Measurements from ENCODE around the gene SNX30. TPM values are rescaled to one million over a fixed set of nuclear protein-coding genes. Genes with fewer than 3 reads are reported as not detected.

Gene SNX30
- total RNA-seq, 4 donors from 2014 or later = 4.8 to 10.2 (median 9.3) TPM

DNA sequence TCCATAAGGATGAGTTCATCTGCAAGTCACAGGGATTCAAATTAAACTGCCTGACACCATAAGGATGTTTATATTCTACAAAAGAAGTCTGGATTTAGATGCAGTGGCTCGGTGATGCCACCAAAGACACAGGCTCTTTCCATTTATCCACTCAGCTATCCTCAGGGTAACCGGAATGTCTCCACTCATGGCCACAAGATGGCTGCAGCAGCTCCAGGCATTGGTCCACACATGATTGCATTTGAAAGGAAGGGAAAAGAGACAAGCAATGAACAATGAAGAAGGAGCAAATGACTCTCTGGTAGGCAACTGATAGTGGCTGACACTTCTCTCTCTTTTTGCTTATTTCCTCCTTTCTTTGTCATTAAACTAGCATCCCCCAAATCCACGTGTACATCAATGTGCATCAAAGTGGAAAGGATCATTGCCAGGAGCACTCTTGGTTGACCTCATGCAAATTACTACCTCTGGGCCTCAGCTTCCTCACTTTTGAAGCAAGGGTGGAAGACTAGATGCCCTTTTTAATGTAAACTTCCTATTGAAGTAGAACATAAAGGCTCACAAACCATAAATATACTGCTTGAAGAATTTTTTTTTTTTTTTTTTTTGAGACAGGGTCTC lies 7.2 kb upstream of the SNX30 start:
- TF ChIP-seq, protein P1, sequence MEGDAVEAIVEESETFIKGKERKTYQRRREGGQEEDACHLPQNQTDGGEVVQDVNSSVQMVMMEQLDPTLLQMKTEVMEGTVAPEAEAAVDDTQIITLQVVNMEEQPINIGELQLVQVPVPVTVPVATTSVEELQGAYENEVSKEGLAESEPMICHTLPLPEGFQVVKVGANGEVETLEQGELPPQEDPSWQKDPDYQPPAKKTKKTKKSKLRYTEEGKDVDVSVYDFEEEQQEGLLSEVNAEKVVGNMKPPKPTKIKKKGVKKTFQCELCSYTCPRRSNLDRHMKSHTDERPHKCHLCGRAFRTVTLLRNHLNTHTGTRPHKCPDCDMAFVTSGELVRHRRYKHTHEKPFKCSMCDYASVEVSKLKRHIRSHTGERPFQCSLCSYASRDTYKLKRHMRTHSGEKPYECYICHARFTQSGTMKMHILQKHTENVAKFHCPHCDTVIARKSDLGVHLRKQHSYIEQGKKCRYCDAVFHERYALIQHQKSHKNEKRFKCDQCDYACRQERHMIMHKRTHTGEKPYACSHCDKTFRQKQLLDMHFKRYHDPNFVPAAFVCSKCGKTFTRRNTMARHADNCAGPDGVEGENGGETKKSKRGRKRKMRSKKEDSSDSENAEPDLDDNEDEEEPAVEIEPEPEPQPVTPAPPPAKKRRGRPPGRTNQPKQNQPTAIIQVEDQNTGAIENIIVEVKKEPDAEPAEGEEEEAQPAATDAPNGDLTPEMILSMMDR (IDR thresholded peaks at IDR 0.05) = no peak
- no peak for TF ChIP-seq POLR2A (IDR thresholded peaks at IDR 0.05)
- Histone ChIP-seq H3K27me3 (no peaks in the 10 kb centered on the region), H3K27ac (no peak overlapping the region), H3K36me3 (no peaks in the 10 kb centered on the region), H3K4me3 (no peak overlapping the region), H3K4me1 (no peaks in the 10 kb centered on the region), H3K9me3 (no peaks in the 10 kb centered on the region)
- intact Hi-C loops (cut with DNase I) = no loop called here
- WGBS, 2 donors = 78 to 84% methylated on average over 3 of the region's 3 CpGs
- DNase-seq = no peak

DNA sequence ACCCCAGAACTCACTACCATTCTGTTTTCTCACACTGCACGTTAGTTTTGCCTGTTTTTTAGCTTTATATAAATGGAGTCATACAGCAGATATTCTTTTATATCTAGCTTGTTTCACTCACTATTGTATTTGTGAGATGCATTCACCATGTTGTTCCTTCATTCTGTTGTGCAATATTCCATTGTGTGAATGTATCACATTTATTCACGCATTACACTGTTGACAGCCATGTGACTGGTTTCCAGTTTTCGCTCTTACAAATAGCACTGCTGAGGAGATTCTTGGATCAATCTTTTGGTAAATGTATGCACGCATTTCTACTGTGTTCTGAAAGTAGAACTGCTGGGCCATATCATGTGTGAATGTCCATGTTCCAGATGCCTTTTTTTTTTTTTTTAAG lies 6.4 kb upstream of the SNX30 start:
- H3K27ac ChIP-seq = no peak overlapping the region
- H3K9me3 ChIP-seq = no peaks in the 10 kb centered on the region
- H3K27me3 ChIP-seq = no peaks in the 10 kb centered on the region
- intact Hi-C loops (cut with DNase I) = no loop called here
- H3K4me3 ChIP-seq = no peak overlapping the region
- WGBS, 2 donors = 68 to 78% methylated on average over 4 of the region's 4 CpGs
- H3K36me3 ChIP-seq = no peaks in the 10 kb centered on the region
- peaks cover 0 to under 1% (median 0%) of the 10 kb centered on the region in 3 donors for H3K4me1 ChIP-seq
- DNase-seq = no peak
- no peak for TF ChIP-seq POLR2A (IDR thresholded peaks at IDR 0.05)
- TF ChIP-seq, protein P1 (IDR thresholded peaks at IDR 0.05) = no peak

DNA sequence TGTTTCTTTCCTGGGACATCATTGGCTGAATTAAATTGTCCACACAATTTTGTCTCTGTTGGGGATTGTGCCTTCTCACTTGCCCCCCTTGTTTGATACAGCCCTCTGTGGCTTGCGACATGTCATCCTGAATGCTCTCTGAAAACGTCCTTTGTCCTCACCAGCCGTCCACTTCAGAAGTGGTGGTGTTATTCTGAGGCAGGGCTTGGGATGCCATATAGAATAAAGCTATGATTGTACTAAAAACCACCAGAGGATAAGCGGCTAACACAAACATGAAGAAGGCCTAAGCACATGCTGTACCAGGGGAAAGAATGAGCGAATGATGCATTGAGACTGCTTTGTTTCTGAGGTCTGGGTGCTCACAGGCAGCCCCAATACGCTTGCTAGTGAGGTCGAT lies 3.5 kb upstream of the SNX30 start:
- H3K4me3 ChIP-seq = no peak overlapping the region
- peak overlapping the region in 1 of 4 donors; percentile 13 for H3K27ac ChIP-seq
- H3K9me3 ChIP-seq = no peaks in the 10 kb centered on the region
- H3K36me3 ChIP-seq = no peaks in the 10 kb centered on the region
- intact Hi-C loops (cut with DNase I) = no loop called here
- H3K27me3 ChIP-seq = no peaks in the 10 kb centered on the region
- peaks cover 6 to 24% (median 18%) of the 10 kb centered on the region in 3 donors for H3K4me1 ChIP-seq
- TF ChIP-seq, protein P1 (IDR thresholded peaks at IDR 0.05) = no peak
- TF ChIP-seq POLR2A (IDR thresholded peaks at IDR 0.05) = no peak
- no peak for DNase-seq
- WGBS, 2 donors = 84 to 98% methylated on average over 5 to 7 of the region's 7 CpGs

DNA sequence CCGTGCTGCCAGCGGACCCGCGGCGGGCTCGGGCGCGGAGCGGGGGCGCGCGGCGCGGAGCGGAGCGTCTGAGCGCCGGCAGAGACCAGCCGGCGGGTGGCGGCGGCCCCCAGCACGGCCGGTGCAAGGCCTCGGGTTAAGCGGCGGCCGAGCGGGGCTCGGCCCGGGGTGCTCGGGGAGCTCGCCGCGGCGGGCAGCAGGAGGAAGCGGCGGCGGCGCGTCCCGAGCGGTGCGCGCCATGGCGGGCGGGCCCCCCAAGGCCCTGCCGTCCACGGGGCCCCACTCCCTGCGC lies 150 bp downstream of the SNX30 start:
- Histone ChIP-seq H3K4me3 (peak overlapping the region; percentile 78 to 97 (median 92)), H3K9me3 (no peaks in the 10 kb centered on the region), H3K27me3 (no peaks in the 10 kb centered on the region), H3K27ac (peak overlapping the region; percentile 80 to 90 (median 87)), H3K4me1 (peaks cover 29 to 60% (median 43%) of the 10 kb centered on the region in 3 donors), H3K36me3 (no peaks in the 10 kb centered on the region)
- TF ChIP-seq, protein P1 (IDR thresholded peaks at IDR 0.05) = no peak
- no peak for TF ChIP-seq POLR2A (IDR thresholded peaks at IDR 0.05)
- intact Hi-C loops (cut with DNase I) = no loop called here
- DNase-seq = no peak
- no CpG with 5 or more reads among the region's 50 CpGs for WGBS, 2 donors

- peak overlapping the region; percentile 78 to 97 (median 92) for H3K4me3 ChIP-seq
- no peak for DNase-seq
- H3K27ac ChIP-seq = peak overlapping the region; percentile 80 to 90 (median 87)
- no peaks in the 10 kb centered on the region for H3K27me3 ChIP-seq
- peak in 1 of 4 donors; percentile 25 for TF ChIP-seq POLR2A (IDR thresholded peaks at IDR 0.05)
- TF ChIP-seq, protein P1 (IDR thresholded peaks at IDR 0.05) = no peak
- H3K4me1 ChIP-seq = peaks cover 29 to 65% (median 47%) of the 10 kb centered on the region in 3 donors
- 0% methylated on average over 7 to 10 of the region's 49 CpGs for WGBS, 2 donors
- no peaks in the 10 kb centered on the region for H3K36me3 ChIP-seq
- intact Hi-C loops (cut with DNase I) = no loop called here
- H3K9me3 ChIP-seq = no peaks in the 10 kb centered on the region
These were observed 666 bp downstream of the SNX30 start for GRCh38 chr9:112751056-112751795.

Data from esophagus squamous epithelium (tissue), 5 donors.